Activated naive CD4-positive, alpha-beta T cell treated with anti-CD3 and anti-CD28 coated beads for 36 hours (primary cell): ENCODE data around the gene KRT2. TPM values are rescaled to one million over a fixed set of nuclear protein-coding genes. Genes with fewer than 3 reads are reported as not detected.

Experiments used
- CTCF ChIA-PET: fragments of 350-600 bp; sonication (Branson Sonifier 250); formaldehyde crosslinking; loops from one replicate; lab custom pipeline; 2021; ENCODE audit warnings: antibody characterized with exemption; lab: Charles Lee
- DNase-seq: peaks from one replicate; pipeline ENCODE4 v3.0.0-alpha.2; 2020
- H3K27ac Mint-ChIP-seq: one replicate; pipeline ENCODE4 v1.8.0; 2021; ENCODE audit warnings: mild to moderate bottlenecking, mixed read lengths
- H3K27me3 Mint-ChIP-seq: one replicate; pipeline ENCODE4 v1.8.0; 2021; ENCODE audit warnings: low read depth, mixed read lengths
- H3K36me3 Mint-ChIP-seq: one replicate; pipeline ENCODE4 v1.8.0; 2021; ENCODE audit warnings: low read depth, mixed read lengths
- H3K4me1 Mint-ChIP-seq: one replicate; pipeline ENCODE4 v1.8.0; 2021; ENCODE audit warnings: low read depth, mixed read lengths
- H3K4me3 Mint-ChIP-seq: one replicate; pipeline ENCODE4 v1.8.0; 2021; ENCODE audit warnings: mild to moderate bottlenecking, moderate library complexity, mixed read lengths
- H3K9me3 Mint-ChIP-seq: one replicate; pipeline ENCODE4 v1.8.0; 2021; ENCODE audit warnings: mixed read lengths
- intact Hi-C: fragments of 100-400 bp; cut with micrococcal nuclease; formaldehyde crosslinking; loops from one replicate; pipeline ENCODE4 v1.15.1; 2023
- total RNA-seq, 2 experiments: library from RNA; stranded (reverse); gene quantifications; one replicate each; pipeline ENCODE4 v1.2.3, GENCODE V29; 2021

Gene KRT2
- total RNA-seq, 2 experiments from 2014 or later = not detected

DNA sequence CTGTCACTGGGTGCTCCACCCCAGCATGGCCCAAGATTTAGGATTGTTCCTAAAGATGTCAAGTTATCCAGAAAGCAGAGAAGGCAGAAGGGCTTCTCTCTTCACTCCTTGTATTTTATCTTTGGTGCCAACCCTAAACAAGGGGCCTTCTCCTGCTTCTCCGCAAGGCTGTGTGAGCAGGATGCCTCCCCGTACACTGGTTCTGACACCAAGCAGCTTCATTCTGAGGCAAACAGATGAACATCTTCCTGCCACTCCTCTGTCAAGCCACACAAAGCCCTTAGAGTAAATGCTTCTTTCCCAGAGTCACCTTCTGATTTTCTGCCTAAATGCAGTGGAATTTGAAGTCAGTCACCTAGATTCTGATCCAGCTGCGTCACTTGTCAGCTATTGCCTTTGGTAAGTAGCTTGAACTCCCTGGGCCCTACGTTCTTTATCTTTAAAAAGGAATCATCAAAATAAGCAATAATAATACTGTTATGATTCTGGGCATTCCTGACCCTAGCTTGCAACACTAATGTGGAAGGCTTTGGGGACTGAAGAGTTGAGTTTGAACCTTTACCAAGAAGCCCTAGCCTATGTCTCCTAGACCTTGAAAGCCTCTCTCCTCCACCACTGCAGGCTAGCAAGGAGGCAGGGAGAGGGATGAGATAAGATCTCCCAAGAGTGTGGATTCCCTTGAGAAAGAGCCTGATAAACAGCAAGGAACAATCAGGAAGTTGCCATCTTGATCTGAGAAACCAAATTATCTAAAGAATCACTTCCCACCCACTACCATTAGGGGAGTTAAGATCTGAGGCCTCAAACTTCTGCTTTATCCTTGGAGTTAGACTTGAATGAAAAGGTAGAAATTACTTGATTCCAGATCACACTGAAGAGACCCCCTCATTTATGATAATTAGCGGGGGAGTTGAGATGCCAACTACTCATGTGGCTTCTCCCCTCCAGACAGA is 39.3 kb downstream of the KRT2 start:
- CTCF ChIA-PET = interaction anchor here (1.2 to 1.3 kb wide), 2 partner anchors 29 to 258 kb away, joined by 4 to 5 read pairs; no protein-coding TSS in a partner anchor
- H3K4me3 Mint-ChIP-seq = no peak overlapping the region
- intact Hi-C loops = no loop called here
- DNase-seq = peak; percentile 26
- no peaks in the 10 kb centered on the region for H3K9me3 Mint-ChIP-seq
- H3K36me3 Mint-ChIP-seq = no peaks in the 10 kb centered on the region
- no peaks in the 10 kb centered on the region for H3K27me3 Mint-ChIP-seq
- H3K27ac Mint-ChIP-seq = peak overlapping the region; percentile 6
- peaks cover 96% of the 10 kb centered on the region for H3K4me1 Mint-ChIP-seq

DNA sequence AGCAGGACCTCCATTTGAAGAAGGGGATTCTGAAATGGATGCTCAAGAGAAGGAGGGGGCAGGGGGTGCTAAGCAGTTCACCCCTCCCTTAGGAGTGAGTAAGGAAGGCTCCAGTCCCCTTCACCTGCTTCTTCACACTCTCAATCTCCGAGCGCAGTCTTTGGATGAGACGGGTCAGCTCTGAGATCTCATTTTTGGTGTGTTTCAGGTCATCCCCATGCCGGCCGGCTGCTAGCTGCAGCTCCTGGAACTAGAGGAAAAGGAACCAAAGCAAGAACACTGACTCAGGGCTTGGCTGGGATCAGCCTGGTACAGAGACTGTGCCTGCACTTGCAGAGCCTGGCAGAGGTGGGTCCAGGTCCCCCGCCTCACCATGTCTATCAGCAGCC is 40.9 kb downstream of the KRT2 start:
- peaks cover 1% of the 10 kb centered on the region for H3K36me3 Mint-ChIP-seq
- DNase-seq = peak; percentile 2
- CTCF ChIA-PET = interaction anchor here (1.0 to 1.7 kb wide), 8 partner anchors 8 to 262 kb away, joined by 3 to 8 read pairs (median 4); no protein-coding TSS in a partner anchor
- peak overlapping the region; percentile 48 for H3K27ac Mint-ChIP-seq
- H3K27me3 Mint-ChIP-seq = no peaks in the 10 kb centered on the region
- intact Hi-C loops = loop anchor here (2.0 kb wide), 1 partner anchor 80 kb away; no protein-coding TSS in a partner anchor
- H3K9me3 Mint-ChIP-seq = no peaks in the 10 kb centered on the region
- peaks cover 95% of the 10 kb centered on the region for H3K4me1 Mint-ChIP-seq
- peak overlapping the region; percentile 53 for H3K4me3 Mint-ChIP-seq

DNA sequence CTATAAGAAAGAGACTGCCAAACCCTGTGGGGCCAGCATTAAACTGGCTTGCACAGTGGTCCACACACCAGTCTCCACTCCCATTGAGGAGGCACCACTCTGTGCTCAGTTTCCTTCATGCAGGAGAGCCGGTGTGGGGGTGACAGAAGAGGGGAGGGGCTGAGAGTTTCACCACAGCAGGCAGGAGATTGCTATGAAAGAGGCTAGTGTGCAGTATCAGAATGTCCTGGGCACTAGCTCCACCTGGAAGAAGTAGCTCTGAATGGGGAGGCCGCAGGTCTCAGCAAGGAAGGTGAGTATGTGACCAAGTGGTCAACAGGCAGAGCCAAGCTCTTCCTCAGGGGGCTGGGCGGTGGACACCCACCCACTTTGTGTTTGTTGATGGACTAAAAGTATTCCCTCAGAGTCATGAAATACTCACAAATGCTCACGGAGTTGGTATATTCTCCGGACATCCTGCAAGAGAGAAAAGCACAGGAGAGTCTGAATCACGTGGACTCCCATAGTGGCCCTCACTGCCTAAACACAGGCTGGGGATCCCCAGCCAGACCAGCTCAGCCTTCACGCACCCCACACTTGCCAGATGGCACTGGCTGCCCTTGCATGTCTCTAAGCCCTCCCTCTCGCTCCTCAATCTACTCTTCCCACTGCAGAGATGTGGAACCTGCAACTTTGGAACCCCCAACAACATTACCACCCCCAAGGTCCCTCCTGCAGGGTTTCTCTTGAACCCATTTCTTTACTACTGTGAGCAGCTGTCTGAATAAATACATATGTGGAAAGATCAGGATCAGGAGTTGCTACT is 43.0 kb downstream of the KRT2 start:
- no peak overlapping the region for H3K4me3 Mint-ChIP-seq
- H3K9me3 Mint-ChIP-seq = no peaks in the 10 kb centered on the region
- intact Hi-C loops = no loop called here
- H3K36me3 Mint-ChIP-seq = peaks cover 1% of the 10 kb centered on the region
- peaks cover 93% of the 10 kb centered on the region for H3K4me1 Mint-ChIP-seq
- no peaks in the 10 kb centered on the region for H3K27me3 Mint-ChIP-seq
- peak; percentile 25 for DNase-seq
- CTCF ChIA-PET = interaction anchor here (0.9 to 2.8 kb wide), 4 partner anchors 17 to 271 kb away, joined by 3 to 10 read pairs (median 3); no protein-coding TSS in a partner anchor
- no peak overlapping the region for H3K27ac Mint-ChIP-seq

DNA sequence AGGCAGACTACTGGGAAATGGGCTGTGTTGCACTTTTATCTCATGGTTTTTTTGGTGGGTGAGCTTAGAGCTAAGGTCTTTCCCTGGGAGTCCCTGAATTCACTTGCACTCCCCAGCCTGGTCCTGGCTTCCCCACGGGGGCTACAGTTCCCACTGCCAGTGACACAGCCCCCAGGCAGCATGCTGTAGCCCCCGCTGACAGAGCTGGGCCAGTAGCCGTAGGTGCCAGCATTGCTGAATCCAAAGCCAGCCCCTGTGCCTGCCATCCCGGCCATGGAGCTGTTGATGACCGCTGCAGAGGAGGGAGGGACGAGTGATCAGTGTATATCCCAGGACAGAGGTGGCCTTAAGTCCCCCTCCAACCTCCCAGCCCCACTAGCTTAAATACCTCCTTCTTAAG is 43.9 kb downstream of the KRT2 start:
- Mint-ChIP-seq H3K36me3 (peaks cover 1% of the 10 kb centered on the region), H3K27ac (no peak overlapping the region), H3K4me1 (peaks cover 93% of the 10 kb centered on the region), H3K9me3 (no peaks in the 10 kb centered on the region), H3K27me3 (no peaks in the 10 kb centered on the region), H3K4me3 (no peak overlapping the region)
- DNase-seq = peak; percentile 3
- CTCF ChIA-PET = interaction anchor here (0.9 to 2.8 kb wide), 4 partner anchors 18 to 272 kb away, joined by 3 to 10 read pairs (median 3); no protein-coding TSS in a partner anchor
- intact Hi-C loops = no loop called here

DNA sequence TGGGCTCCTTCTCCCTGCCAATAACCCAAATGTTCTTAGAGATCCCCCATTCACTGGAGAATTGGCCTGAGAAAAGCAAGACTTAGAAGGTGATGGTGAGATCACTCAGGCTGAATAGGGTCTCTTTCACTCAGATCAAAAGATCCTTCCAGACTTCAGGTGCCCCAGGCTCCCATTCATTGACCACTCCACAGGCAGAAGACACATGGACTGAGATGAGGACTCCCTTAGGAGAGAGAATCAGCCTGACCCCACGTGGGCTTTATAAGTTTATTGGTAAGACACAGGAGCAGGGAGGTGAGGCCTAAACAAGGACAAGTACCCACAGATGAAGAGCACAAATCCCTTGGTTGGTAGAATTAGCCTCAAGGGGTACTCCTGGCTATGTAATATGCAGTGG is 44.7 kb downstream of the KRT2 start:
- Mint-ChIP-seq H3K27ac (no peak overlapping the region), H3K4me3 (no peak overlapping the region), H3K9me3 (no peaks in the 10 kb centered on the region), H3K4me1 (peaks cover 93% of the 10 kb centered on the region), H3K27me3 (no peaks in the 10 kb centered on the region), H3K36me3 (peaks cover 1% of the 10 kb centered on the region)
- DNase-seq = no peak
- CTCF ChIA-PET = no interaction called here
- intact Hi-C loops = no loop called here

DNA sequence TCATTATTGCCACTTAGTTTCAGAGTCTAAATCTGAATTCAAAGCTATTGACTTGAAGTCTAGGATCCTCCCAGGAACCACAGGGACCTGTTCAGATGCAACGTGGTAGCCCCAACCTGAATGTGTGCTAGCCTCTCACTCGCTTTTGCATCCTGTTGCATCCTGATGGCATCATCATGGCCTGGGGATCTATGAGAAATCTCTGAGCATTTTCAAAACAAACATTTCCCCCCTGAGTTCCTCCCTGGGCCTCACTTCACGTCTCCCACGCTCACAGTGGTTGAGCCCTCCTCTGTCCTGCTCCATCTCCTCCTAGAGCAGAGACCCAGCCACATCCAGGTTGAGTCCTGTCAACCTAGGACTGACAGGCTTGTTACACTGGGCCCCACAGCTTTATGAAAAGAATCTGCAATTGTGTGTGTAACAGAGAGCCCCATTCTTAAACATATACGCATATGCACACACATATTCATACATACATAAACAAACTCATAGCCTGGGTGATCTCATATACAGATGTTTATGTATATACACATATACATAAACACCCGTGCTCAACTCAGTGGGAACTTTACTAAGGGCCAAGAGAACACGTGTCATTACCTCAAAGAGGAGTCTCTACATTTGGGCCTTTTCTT is 45.3 kb downstream of the KRT2 start:
- Mint-ChIP-seq H3K36me3 (peaks cover 1% of the 10 kb centered on the region), H3K4me1 (peaks cover 92% of the 10 kb centered on the region), H3K27me3 (no peaks in the 10 kb centered on the region), H3K4me3 (no peak overlapping the region), H3K9me3 (no peaks in the 10 kb centered on the region), H3K27ac (no peak overlapping the region)
- intact Hi-C loops = no loop called here
- peak; percentile 16 for DNase-seq
- CTCF ChIA-PET = interaction anchor here (0.9 to 1.4 kb wide), 3 partner anchors 11 to 225 kb away, joined by 3 to 6 read pairs (median 4); partner anchors contain the start of gene KRT73

DNA sequence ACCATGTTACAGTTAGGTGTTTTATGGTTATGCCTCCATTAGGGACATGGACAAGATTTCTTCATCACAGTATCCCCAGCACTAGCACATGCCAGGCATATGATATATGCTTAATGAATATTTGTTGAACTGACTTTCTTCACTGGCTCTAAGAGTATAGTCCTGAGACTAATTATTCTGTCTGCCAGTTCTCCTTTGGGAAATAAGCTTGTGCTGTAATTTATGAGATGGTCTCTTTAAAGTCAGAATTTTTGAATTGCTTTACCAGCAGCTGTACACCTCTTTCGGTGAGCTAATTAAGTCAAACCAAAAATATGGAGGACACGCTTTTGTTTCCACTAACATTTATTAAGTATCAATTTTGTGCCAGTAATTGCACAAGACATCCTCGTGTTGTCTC is 45.9 kb downstream of the KRT2 start:
- no peak overlapping the region for H3K27ac Mint-ChIP-seq
- peaks cover 1% of the 10 kb centered on the region for H3K36me3 Mint-ChIP-seq
- CTCF ChIA-PET = interaction anchor here (0.9 to 1.6 kb wide), 4 partner anchors 12 to 226 kb away, joined by 3 to 6 read pairs (median 4); partner anchors contain the start of gene KRT73
- no peaks in the 10 kb centered on the region for H3K27me3 Mint-ChIP-seq
- DNase-seq = no peak
- H3K9me3 Mint-ChIP-seq = no peaks in the 10 kb centered on the region
- intact Hi-C loops = no loop called here
- peaks cover 88% of the 10 kb centered on the region for H3K4me1 Mint-ChIP-seq
- H3K4me3 Mint-ChIP-seq = no peak overlapping the region

DNA sequence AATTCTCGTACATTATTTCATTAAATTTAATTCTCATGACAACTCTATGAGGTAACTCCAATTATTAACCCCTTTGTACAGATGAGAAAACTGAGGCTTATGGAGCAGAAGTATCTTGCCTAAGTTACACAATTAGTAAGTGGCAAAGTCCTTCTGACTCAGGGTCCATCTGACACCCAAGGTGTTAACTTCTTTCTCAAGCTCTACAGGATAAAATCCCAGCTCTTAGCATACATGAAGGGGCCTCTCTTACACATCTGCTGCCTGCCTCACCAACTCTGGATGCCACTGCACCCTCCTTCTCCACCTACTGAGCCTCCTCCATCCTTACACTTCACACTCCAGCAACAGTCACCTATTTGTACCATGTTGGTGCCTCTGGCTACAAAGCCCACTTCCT is 46.5 kb downstream of the KRT2 start:
- H3K36me3 Mint-ChIP-seq = peaks cover 1% of the 10 kb centered on the region
- H3K27me3 Mint-ChIP-seq = no peaks in the 10 kb centered on the region
- CTCF ChIA-PET = interaction anchor here (1.4 to 1.6 kb wide), 2 partner anchors 12 to 23 kb away, joined by 3 to 4 read pairs; partner anchors contain the start of gene KRT73
- H3K9me3 Mint-ChIP-seq = no peaks in the 10 kb centered on the region
- peaks cover 82% of the 10 kb centered on the region for H3K4me1 Mint-ChIP-seq
- intact Hi-C loops = no loop called here
- peak; percentile 28 for DNase-seq
- no peak overlapping the region for H3K4me3 Mint-ChIP-seq
- H3K27ac Mint-ChIP-seq = no peak overlapping the region

DNA sequence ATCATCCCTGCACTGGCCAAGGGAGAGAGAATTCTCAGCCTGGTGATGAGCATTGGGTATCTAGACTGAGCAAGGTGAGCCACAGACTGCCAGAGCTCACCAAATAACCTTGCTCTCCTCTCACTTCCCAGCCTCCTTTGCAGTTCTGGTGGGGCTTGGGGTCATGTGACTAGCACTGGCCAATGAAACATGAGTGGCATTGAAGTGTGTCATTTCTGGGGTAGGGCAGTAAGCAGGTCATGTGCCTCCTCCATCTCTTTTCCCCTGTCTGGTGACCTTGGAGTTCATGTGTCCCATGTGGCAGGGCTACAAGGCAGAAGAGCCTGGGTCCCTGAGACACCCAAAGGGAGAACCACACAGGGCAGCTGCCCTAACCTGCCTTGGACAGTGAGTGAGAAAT is 47.2 kb downstream of the KRT2 start:
- H3K27ac Mint-ChIP-seq = peak overlapping the region; percentile 46
- CTCF ChIA-PET = interaction anchor here (1.6 kb wide), 1 partner anchor 23 kb away, joined by 3 read pairs; no protein-coding TSS in a partner anchor
- H3K4me3 Mint-ChIP-seq = peak overlapping the region; percentile 28
- H3K4me1 Mint-ChIP-seq = peaks cover 77% of the 10 kb centered on the region
- H3K9me3 Mint-ChIP-seq = no peaks in the 10 kb centered on the region
- peaks cover 1% of the 10 kb centered on the region for H3K36me3 Mint-ChIP-seq
- intact Hi-C loops = no loop called here
- DNase-seq = peak; percentile 60
- H3K27me3 Mint-ChIP-seq = no peaks in the 10 kb centered on the region

DNA sequence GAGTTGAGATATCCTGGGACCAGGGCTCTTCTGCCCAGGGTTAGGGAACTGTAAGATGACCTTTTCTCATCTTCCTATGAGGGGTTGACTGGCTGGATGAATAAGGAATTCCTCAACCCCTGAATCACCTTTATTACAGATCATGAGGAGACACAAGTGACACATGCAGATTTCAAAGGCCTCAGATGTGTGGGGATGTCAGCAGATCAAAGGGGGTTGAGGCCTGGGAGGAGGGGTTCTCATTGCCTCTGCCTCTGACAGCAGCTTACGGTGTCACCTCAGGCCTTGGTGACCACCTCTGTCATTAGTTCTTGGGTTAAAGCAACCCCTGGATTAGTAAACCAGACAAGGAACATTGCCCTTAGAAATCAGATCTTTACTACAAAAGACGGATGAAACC is 48.7 kb downstream of the KRT2 start:
- H3K27me3 Mint-ChIP-seq = no peaks in the 10 kb centered on the region
- CTCF ChIA-PET = no interaction called here
- H3K4me3 Mint-ChIP-seq = no peak overlapping the region
- intact Hi-C loops = no loop called here
- H3K27ac Mint-ChIP-seq = peak overlapping the region; percentile 27
- no peaks in the 10 kb centered on the region for H3K9me3 Mint-ChIP-seq
- peaks cover 62% of the 10 kb centered on the region for H3K4me1 Mint-ChIP-seq
- peak; percentile 65 for DNase-seq
- H3K36me3 Mint-ChIP-seq = peaks cover 1% of the 10 kb centered on the region

DNA sequence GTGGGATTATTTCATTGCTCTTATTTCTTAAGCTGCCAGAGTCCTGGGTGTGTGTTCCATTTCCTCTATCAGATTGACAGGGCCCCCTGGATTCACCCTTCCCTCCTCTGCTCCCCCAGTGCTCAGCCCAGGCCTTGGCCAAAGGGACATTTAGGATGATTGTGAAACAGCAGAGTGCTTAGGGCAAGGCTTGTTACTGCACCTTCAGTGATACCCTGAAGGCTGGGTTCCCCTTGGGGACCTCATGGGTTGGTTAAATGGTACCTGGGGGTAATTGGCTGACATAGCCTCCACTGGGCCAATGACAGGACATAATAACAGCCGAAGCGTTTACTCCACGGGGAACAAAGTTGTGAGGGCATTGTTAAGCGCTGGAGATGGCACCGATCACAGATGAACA is 49.5 kb downstream of the KRT2 start:
- no peaks in the 10 kb centered on the region for H3K9me3 Mint-ChIP-seq
- CTCF ChIA-PET = interaction anchor here (0.9 to 1.0 kb wide), 2 partner anchors 13 to 14 kb away, joined by 3 to 5 read pairs; no protein-coding TSS in a partner anchor
- no peak overlapping the region for H3K27ac Mint-ChIP-seq
- H3K27me3 Mint-ChIP-seq = no peaks in the 10 kb centered on the region
- DNase-seq = peak; percentile 4
- peaks cover 55% of the 10 kb centered on the region for H3K4me1 Mint-ChIP-seq
- no peak overlapping the region for H3K4me3 Mint-ChIP-seq
- intact Hi-C loops = no loop called here
- H3K36me3 Mint-ChIP-seq = peaks cover 1% of the 10 kb centered on the region
